Measurements from ENCODE around the gene ROBO1.
A peak's percentile ranks its signal among the peaks of the same experiment; 100 is the strongest.

Gene ROBO1

GRCh38 chr3:79369306-79369705 lies 398.5 kb downstream of the ROBO1 start:
- TF ChIP-seq ZFX (IDR thresholded peaks at IDR 0.05; ENCODE audit: borderline replicate concordance) (no peak), CTCF (IDR thresholded peaks at IDR 0.05) (peak; percentile 53)
- no peak overlapping the region for H3K27ac ChIP-seq

- TF ChIP-seq ZFX (IDR thresholded peaks at IDR 0.05; ENCODE audit: borderline replicate concordance): no peak
- TF ChIP-seq CTCF (IDR thresholded peaks at IDR 0.05): no peak
- no peak overlapping the region for H3K27ac ChIP-seq
Measured at GRCh38 chr3:79368403-79368802, 399.4 kb downstream of the ROBO1 start.

- no peak overlapping the region for H3K27ac ChIP-seq
- TF ChIP-seq ZFX (IDR thresholded peaks at IDR 0.05; ENCODE audit: borderline replicate concordance) (no peak), CTCF (IDR thresholded peaks at IDR 0.05) (no peak)
Measured at GRCh38 chr3:79367803-79368202, 400.0 kb downstream of the ROBO1 start.

GRCh38 chr3:79367066-79367465 lies 400.7 kb downstream of the ROBO1 start:
- no peak overlapping the region for H3K27ac ChIP-seq
- no peak for TF ChIP-seq ZFX (IDR thresholded peaks at IDR 0.05; ENCODE audit: borderline replicate concordance)
- TF ChIP-seq CTCF (IDR thresholded peaks at IDR 0.05): no peak

GRCh38 chr3:79366414-79366813 lies 401.4 kb downstream of the ROBO1 start:
- TF ChIP-seq ZFX (IDR thresholded peaks at IDR 0.05; ENCODE audit: borderline replicate concordance): no peak
- no peak for TF ChIP-seq CTCF (IDR thresholded peaks at IDR 0.05)
- H3K27ac ChIP-seq: 0 out of 2 replicates have a peak overlapping the region, but pooled peaks have one; percentile 16

GRCh38 chr3:79364784-79365183 lies 403.0 kb downstream of the ROBO1 start:
- TF ChIP-seq ZFX (IDR thresholded peaks at IDR 0.05; ENCODE audit: borderline replicate concordance): no peak
- no peak for TF ChIP-seq CTCF (IDR thresholded peaks at IDR 0.05)
- H3K27ac ChIP-seq: no peak overlapping the region

- H3K27ac ChIP-seq: no peak overlapping the region
- TF ChIP-seq ZFX (IDR thresholded peaks at IDR 0.05; ENCODE audit: borderline replicate concordance) (no peak), CTCF (IDR thresholded peaks at IDR 0.05) (no peak)
Measured at GRCh38 chr3:79362571-79363270, 405.1 kb downstream of the ROBO1 start.
